SKM-1 treated with dmso at 0.1 percent for 144 hours (cell line): Measurements from ENCODE around the gene ARHGAP12.

ENCODE experiments used
- DNase-seq: peaks from one replicate; lab custom pipeline; 2025; ENCODE audit not compliant: unreplicated experiment; lab: John Stamatoyannopoulos, UW

Gene ARHGAP12

GRCh38 chr10:31884386-31884785 is 44.2 kb downstream of the ARHGAP12 start:
- no peak for DNase-seq

- no peak for DNase-seq
Observed at GRCh38 chr10:31883397-31883796, 45.2 kb downstream of the ARHGAP12 start.

GRCh38 chr10:31878486-31878885 is 50.1 kb downstream of the ARHGAP12 start:
- no peak for DNase-seq

GRCh38 chr10:31876652-31877352 is 51.8 kb downstream of the ARHGAP12 start:
- no peak for DNase-seq

- DNase-seq: no peak
Observed at GRCh38 chr10:31875608-31876007, 53.0 kb downstream of the ARHGAP12 start.

- no peak for DNase-seq
Observed at GRCh38 chr10:31873724-31874123, 54.9 kb downstream of the ARHGAP12 start.

- DNase-seq: no peak
Observed at GRCh38 chr10:31871266-31872065, 57.2 kb downstream of the ARHGAP12 start.

- no peak for DNase-seq
Observed at GRCh38 chr10:31867646-31868045, 61.0 kb downstream of the ARHGAP12 start.

GRCh38 chr10:31866118-31866670 is 62.4 kb downstream of the ARHGAP12 start:
- DNase-seq: no peak

GRCh38 chr10:31864834-31865518 is 63.7 kb downstream of the ARHGAP12 start:
- no peak for DNase-seq

GRCh38 chr10:31855033-31855432 is 73.6 kb downstream of the ARHGAP12 start:
- no peak for DNase-seq

- DNase-seq: no peak
Observed at GRCh38 chr10:31853629-31854028, 75.0 kb downstream of the ARHGAP12 start.

- DNase-seq: no peak
Observed at GRCh38 chr10:31851216-31851615, 77.4 kb downstream of the ARHGAP12 start.

- DNase-seq: no peak
Observed at GRCh38 chr10:31847515-31847914, 81.1 kb downstream of the ARHGAP12 start.

- DNase-seq: no peak
Observed at GRCh38 chr10:31838709-31839108, 89.9 kb downstream of the ARHGAP12 start.

- no peak for DNase-seq
Observed at GRCh38 chr10:31838065-31838464, 90.6 kb downstream of the ARHGAP12 start.

- DNase-seq: peak; percentile 19
Observed at GRCh38 chr10:31836569-31837406, 91.8 kb downstream of the ARHGAP12 start.

GRCh38 chr10:31833753-31834152 is 94.9 kb downstream of the ARHGAP12 start:
- no peak for DNase-seq

GRCh38 chr10:31832261-31832660 is 96.4 kb downstream of the ARHGAP12 start:
- no peak for DNase-seq

GRCh38 chr10:31830887-31831286 is 97.7 kb downstream of the ARHGAP12 start:
- no peak for DNase-seq

GRCh38 chr10:31829776-31830175 is 98.9 kb downstream of the ARHGAP12 start:
- no peak for DNase-seq
